OCI-LY7 (cell line): ENCODE measurements around the gene KLK1. TPM values are rescaled to one million over a fixed set of nuclear protein-coding genes. Genes with fewer than 3 reads are reported as not detected.

Experiments used
- BruUV-seq: library from RNA; stranded (reverse); fragments of 400-500 nt; replicated peaks from 2 replicates; lab custom pipeline; 2021; lab: Mats Ljungman, UMichigan
- CTCF ChIA-PET: fragments of 300-600 bp; sonication (Branson Sonifier 250); formaldehyde crosslinking; loops from one replicate; lab custom pipeline; 2022; ENCODE audit warnings: antibody characterized with exemption; ENCODE audit not compliant: unreplicated experiment; lab: Charles Lee
- POLR2A ChIA-PET: fragments of 300-600 bp; sonication (Branson Sonifier 250); formaldehyde crosslinking; loops from one replicate; lab custom pipeline; 2022; ENCODE audit warnings: antibody characterized with exemption; lab: Charles Lee
- DNase-seq: peaks from one replicate; pipeline ENCODE4 v3.0.0-alpha.2; 2015; ENCODE audit warnings: low spot score
- H2AFZ ChIP-seq: fragments of 200-600 bp; sonication (generic), shearing (Covaris generic); 2 replicates; pipeline ENCODE4 v1.6.1; 2014; ENCODE audit warnings: mild to moderate bottlenecking, antibody characterized with exemption, low read length, moderate library complexity
- H3K27ac ChIP-seq: fragments of 200-600 bp; sonication (generic); 2 replicates; pipeline ENCODE4 v1.5.1; 2014; ENCODE audit warnings: mixed run types, low read depth, mild to moderate bottlenecking, moderate library complexity, low read length, inconsistent platforms; ENCODE audit not compliant: poor library complexity, severe bottlenecking
- H3K36me3 ChIP-seq: fragments of 200-600 bp; sonication (generic); 2 replicates; pipeline ENCODE4 v1.6.1; 2014; ENCODE audit warnings: mild to moderate bottlenecking, antibody characterized with exemption, low read length, moderate library complexity, mixed read lengths; ENCODE audit not compliant: insufficient read depth
- H3K4me1 ChIP-seq: fragments of 200-600 bp; sonication (generic); 2 replicates; pipeline ENCODE4 v1.5.1; 2014; ENCODE audit warnings: mild to moderate bottlenecking, low read length; ENCODE audit not compliant: insufficient read depth, poor library complexity, severe bottlenecking
- H3K4me2 ChIP-seq: fragments of 200-600 bp; sonication (generic); 2 replicates; pipeline ENCODE4 v1.6.1; 2014; ENCODE audit warnings: mild to moderate bottlenecking, low read length
- H3K4me3 ChIP-seq: fragments of 200-600 bp; sonication (generic); 2 replicates; pipeline ENCODE4 v1.5.1; 2014; ENCODE audit warnings: mild to moderate bottlenecking, low read depth, low read length; ENCODE audit not compliant: poor library complexity, severe bottlenecking
- H3K79me2 ChIP-seq: fragments of 200-600 bp; sonication (generic); 2 replicates; pipeline ENCODE4 v1.6.1; 2016; ENCODE audit warnings: low read depth, mild to moderate bottlenecking, low read length, moderate library complexity, mixed read lengths; ENCODE audit not compliant: insufficient read depth
- H3K9me2 ChIP-seq: fragments of 200-600 bp; sonication (generic); 2 replicates; pipeline ENCODE4 v1.6.1; 2016; ENCODE audit warnings: mild to moderate bottlenecking, low read length, mixed read lengths; ENCODE audit not compliant: insufficient read depth
- H3K9me3 ChIP-seq: fragments of 200-600 bp; sonication (generic); 2 replicates; pipeline ENCODE4 v1.6.1; 2014; ENCODE audit warnings: mild to moderate bottlenecking, mixed run types, low read length, mixed read lengths
- H4K20me1 ChIP-seq: fragments of 200-600 bp; sonication (generic); 2 replicates; pipeline ENCODE4 v1.6.1; 2014; ENCODE audit warnings: mild to moderate bottlenecking, antibody characterized with exemption, low read length, moderate library complexity, mixed read lengths; ENCODE audit not compliant: insufficient read depth
- CTCF ChIP-seq: fragments of 200-600 bp; sonication (generic); conservative IDR thresholded peaks from 2 replicates; pipeline ENCODE4 v1.5.1; 2014; ENCODE audit warnings: mild to moderate bottlenecking, antibody characterized with exemption, low read length, moderate library complexity, mixed read lengths
- EZH2phosphoT487 ChIP-seq: fragments of 200-600 bp; sonication (generic); IDR thresholded peaks from 2 replicates; pipeline ENCODE4 v1.6.1; 2018; ENCODE audit warnings: low read depth, borderline replicate concordance, mild to moderate bottlenecking, mixed run types, antibody characterized with exemption, low read length, moderate library complexity, mixed read lengths
- intact Hi-C: fragments of 100-400 bp; cut with micrococcal nuclease; formaldehyde crosslinking; loops from one replicate; pipeline ENCODE4 v1.10.0; 2022; ENCODE audit not compliant: unreplicated experiment
- total RNA-seq, 2 experiments: library from RNA; depleted of rRNA in 1 of 2; stranded (reverse); fragments of >200 nt in 1 of 2; shearing (Covaris generic) in 1 of 2; gene quantifications; 2 replicates each; pipeline ENCODE4 v1.2.3, GENCODE V29; 2014 to 2022

KLK1 gene
- total RNA-seq, 2 experiments from 2014 or later, result 5.1 TPM; not detected in 1

DNA sequence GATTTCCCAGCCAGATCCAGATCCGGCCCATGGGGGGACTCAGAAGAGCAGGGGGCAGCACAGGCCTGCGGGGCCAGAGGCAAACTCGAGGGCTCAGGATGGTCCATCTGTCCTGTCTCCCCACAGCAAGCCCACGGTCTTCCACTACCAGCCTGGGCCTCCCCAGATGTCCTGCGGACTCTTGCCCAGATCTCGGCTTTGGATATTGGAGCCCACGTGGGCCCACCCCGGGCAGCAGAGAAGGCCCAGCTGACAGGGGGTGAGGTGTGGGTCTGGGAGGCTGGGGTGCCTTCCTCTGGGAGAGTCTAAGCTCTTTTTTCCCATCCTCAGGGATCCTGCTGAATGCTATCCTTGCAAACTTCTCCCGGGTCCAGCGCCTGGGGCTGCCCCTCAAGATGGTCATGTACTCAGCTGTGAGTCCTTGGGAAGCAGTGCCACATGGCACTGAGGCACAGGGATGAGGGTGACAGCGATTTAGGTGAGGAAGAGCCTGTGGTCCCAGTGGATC lies 30.0 kb downstream of the KLK1 start:
- TSS peak; percentile 20 for BruUV-seq
- peaks cover 12% of the 10 kb centered on the region; the same call in 1 of the 2 replicates for H4K20me1 ChIP-seq
- no peak overlapping the region for H3K4me3 ChIP-seq
- no peaks in the 10 kb centered on the region for H3K9me2 ChIP-seq
- no peak for DNase-seq
- ChIA-PET CTCF (no interaction called here), POLR2A (no interaction called here)
- no peaks in the 10 kb centered on the region for H3K79me2 ChIP-seq
- TF ChIP-seq CTCF, result no peak
- TF ChIP-seq EZH2phosphoT487, result no peak
- peaks cover 8% of the 10 kb centered on the region for H3K4me1 ChIP-seq
- H2AFZ ChIP-seq, result no peak overlapping the region
- H3K36me3 ChIP-seq, result peaks cover 37% of the 10 kb centered on the region
- no peak overlapping the region for H3K27ac ChIP-seq
- H3K4me2 ChIP-seq, result no peak overlapping the region
- no peaks in the 10 kb centered on the region for H3K9me3 ChIP-seq
- intact Hi-C loops, result no loop called here

GRCh38 chr19:50792272-50793250 lies 31.0 kb downstream of the KLK1 start:
- ChIA-PET POLR2A (interaction anchor here (1.2 kb wide), 1 partner anchor 79 kb away, joined by 3 read pairs; no protein-coding TSS in a partner anchor), CTCF (no interaction called here)
- Histone ChIP-seq H3K27ac (no peak overlapping the region), H3K36me3 (peaks cover 26% of the 10 kb centered on the region), H3K79me2 (no peaks in the 10 kb centered on the region), H2AFZ (no peak overlapping the region), H3K4me1 (peaks cover 8% of the 10 kb centered on the region), H3K9me3 (no peaks in the 10 kb centered on the region), H4K20me1 (0 out of 2 replicates have a peak, but pooled peaks cover 6% of the 10 kb centered on the region), H3K4me2 (no peak overlapping the region), H3K4me3 (no peak overlapping the region), H3K9me2 (no peaks in the 10 kb centered on the region)
- intact Hi-C loops, result no loop called here
- no peak for DNase-seq
- BruUV-seq, result no TSS peak
- TF ChIP-seq EZH2phosphoT487 (no peak), CTCF (no peak)
